HEK293T (cell line): Measurements from ENCODE around the gene DKK2.

Experiments
- FOXA1 ChIP-seq: fragments of 450-650 bp; IDR thresholded peaks from 2 replicates; pipeline ENCODE4 v1.6.1; 2016; ENCODE audit warnings: mild to moderate bottlenecking
- HDGF ChIP-seq: fragments of 450-650 bp; IDR thresholded peaks from 2 replicates; pipeline ENCODE4 v1.6.1; 2017; ENCODE audit warnings: antibody characterized with exemption, borderline replicate concordance
- SP1 ChIP-seq: fragments of 450-650 bp; IDR thresholded peaks from 2 replicates; pipeline ENCODE4 v1.6.1; 2017
- SUZ12 ChIP-seq: fragments of 450-650 bp; IDR thresholded peaks from 2 replicates; pipeline ENCODE4 v1.6.1; 2016; ENCODE audit warnings: mild to moderate bottlenecking
- ZNF384 ChIP-seq: fragments of 450-650 bp; IDR thresholded peaks from 2 replicates; pipeline ENCODE4 v1.6.1; 2016

DNA sequence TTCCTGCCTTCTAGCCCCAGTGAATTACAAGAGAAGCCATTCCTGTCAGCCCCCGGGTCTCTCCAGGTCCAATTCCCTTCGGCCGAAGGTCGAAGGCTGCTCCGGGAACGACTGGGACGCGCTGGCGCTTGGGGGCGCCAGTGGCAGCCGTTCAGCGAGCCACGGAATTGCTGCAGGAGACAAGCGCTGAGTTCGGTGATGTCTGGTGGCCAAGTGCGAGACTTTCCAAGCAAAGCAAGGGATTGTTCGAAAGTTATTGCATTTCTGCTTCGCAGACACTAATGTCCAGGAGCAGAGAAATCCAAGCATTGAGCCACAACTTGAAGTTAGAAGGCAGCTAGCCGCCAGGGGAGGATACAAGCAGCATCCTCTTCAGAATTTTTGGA, 1.1 kb upstream of the DKK2 start:
- TF ChIP-seq FOXA1, result no peak
- TF ChIP-seq ZNF384, result no peak
- TF ChIP-seq HDGF, result no peak
- TF ChIP-seq SP1, result no peak
- no peak for TF ChIP-seq SUZ12
